ENCODE results near the gene ATP1A4.

ATP1A4 gene

GRCh38 chr1:160227561-160227960 is 76.2 kb downstream of the ATP1A4 start:
- DNase-seq (ENCODE audit: low spot score): no peak

- DNase-seq (ENCODE audit: low spot score): no peak
These were observed 77.0 kb downstream of the ATP1A4 start for GRCh38 chr1:160228431-160228830.

- no peak for DNase-seq (ENCODE audit: low spot score)
These were observed 81.5 kb downstream of the ATP1A4 start for GRCh38 chr1:160232911-160233310.
